ENCODE data around the gene TSPOAP1. TPM values are rescaled to one million over a fixed set of nuclear protein-coding genes. Genes with fewer than 3 reads are reported as not detected.
A peak's percentile ranks its signal among the peaks of the same experiment; 100 is the strongest.

The TSPOAP1 gene
- polyA plus RNA-seq, 1 of the 3 experiments (the other 2 are of a cell fraction), result 0.79 TPM

DNA sequence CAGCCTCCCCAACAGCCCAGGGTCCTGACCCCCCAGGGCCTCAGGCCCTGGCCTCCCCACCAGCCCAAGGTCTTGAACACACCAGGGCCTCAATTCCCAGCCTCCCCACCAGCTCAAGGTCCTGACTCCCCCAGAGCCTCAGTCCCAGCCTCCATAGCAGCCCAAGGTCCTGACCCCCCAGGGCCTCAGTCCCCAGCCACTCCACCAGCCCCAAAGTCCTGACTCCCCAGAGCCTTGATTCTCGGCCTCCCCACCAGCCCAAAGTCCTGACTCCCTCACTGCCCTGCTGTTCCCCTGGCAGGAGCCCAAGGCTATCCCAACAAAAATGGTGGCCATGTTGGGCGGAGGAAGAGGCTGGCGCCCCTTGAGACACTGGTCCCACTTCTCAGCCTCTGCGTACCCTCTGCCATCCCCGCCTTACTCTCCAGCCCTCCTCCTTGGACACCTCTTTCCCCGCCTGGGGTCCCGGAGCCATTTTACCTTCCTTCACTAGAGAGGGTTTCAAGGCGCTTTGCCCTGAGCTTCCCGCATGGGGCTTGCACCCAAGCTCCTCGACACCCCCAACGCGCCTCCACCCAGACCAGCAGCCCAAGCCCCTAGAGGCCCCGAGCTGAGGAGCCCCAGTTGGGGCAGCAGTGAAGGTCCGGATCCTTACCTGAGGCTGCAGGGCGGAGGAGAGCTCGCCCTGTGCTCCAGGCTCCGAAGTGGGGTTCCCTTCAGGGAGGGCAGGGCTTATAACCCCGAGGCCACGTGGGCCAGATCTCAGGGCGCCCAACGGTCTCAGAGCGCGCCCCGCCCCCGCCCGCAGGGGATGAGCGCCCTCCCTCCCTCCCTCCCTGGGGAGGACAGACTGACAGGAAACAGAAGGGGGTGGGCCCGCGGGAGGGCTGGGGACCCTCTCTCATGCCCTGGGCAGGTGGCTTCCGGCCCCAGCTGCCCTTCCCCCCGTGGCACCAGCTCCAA lies 3.5 kb upstream of the TSPOAP1 start:
- no peak overlapping the region for H3K27ac ChIP-seq (ENCODE audit: low read depth in 2 of 2, low read length in 1 of 2)
- H3K27me3 ChIP-seq (ENCODE audit: insufficient read depth), result no peaks in the 10 kb centered on the region
- H3F3A ChIP-seq (replicated peaks; ENCODE audit: insufficient read depth), result no peaks in the 10 kb centered on the region
- no peaks in the 10 kb centered on the region for H3K79me2 ChIP-seq (ENCODE audit: insufficient read depth)
- POLR2A ChIA-PET, result interaction anchor here (0.9 kb wide), 1 partner anchor 20 kb away, joined by 3 read pairs; the partner anchor contains the start of gene SUPT4H1
- H3K36me3 ChIP-seq (replicated peaks in 1 of 2; ENCODE audit: control insufficient read depth in 1 of 2, insufficient read depth in 2 of 2, low read length in 1 of 2), result no peaks in the 10 kb centered on the region
- H3K9me3 ChIP-seq, result no peaks in the 10 kb centered on the region
- H4K20me1 ChIP-seq (ENCODE audit: insufficient read depth), result no peaks in the 10 kb centered on the region
- H3K4me1 ChIP-seq (ENCODE audit: control insufficient read depth in 1 of 2, insufficient read depth in 2 of 2, low read depth in 1 of 2, low read length in 1 of 2), result peaks cover 0 to 37% of the 10 kb centered on the region in 2 experiments; a peak in 1 of 4 replicates
- DNase-seq, result peak; percentile 36
- TF ChIP-seq SMC3 (IDR thresholded peaks at IDR 0.05; ENCODE audit: low read depth, low read length) (no peak), CHD2 (IDR thresholded peaks at IDR 0.05; ENCODE audit: low read length, partially characterized antibody) (no peak), GABPA (IDR thresholded peaks at IDR 0.05; ENCODE audit: low read depth) (no peak), RCOR1 (IDR thresholded peaks at IDR 0.05; ENCODE audit: low read length) (no peak), RXRA (IDR thresholded peaks at IDR 0.05; ENCODE audit: borderline replicate concordance, low read depth) (no peak), FOXM1 (IDR thresholded peaks at IDR 0.05; ENCODE audit: low read depth) (no peak), POLR2AphosphoS5 (IDR thresholded peaks at IDR 0.05; ENCODE audit: low read depth, low read length) (no peak), ELF1 (IDR thresholded peaks at IDR 0.05) (no peak), MXI1 (IDR thresholded peaks at IDR 0.05; ENCODE audit: low read depth, low read length) (no peak), JUND (IDR thresholded peaks at IDR 0.05) (no peak), RAD21 (IDR thresholded peaks at IDR 0.05; ENCODE audit: low read length) (no peak), FOXJ3 (CRISPR knock-in tag; IDR thresholded peaks at IDR 0.05) (no peak), EP300 (IDR thresholded peaks at IDR 0.05; ENCODE audit: borderline replicate concordance in 1 of 2, low read depth in 1 of 2, low read length in 1 of 2) (no peak), IRF3 (IDR thresholded peaks at IDR 0.05; ENCODE audit: low read depth, low read length) (no peak), MAX (IDR thresholded peaks at IDR 0.05; ENCODE audit: low read depth) (no peak), MEF2A (IDR thresholded peaks at IDR 0.05; ENCODE audit: borderline replicate concordance, low read depth) (no peak), NFIC (IDR thresholded peaks at IDR 0.05; ENCODE audit: borderline replicate concordance) (no peak), TAF1 (IDR thresholded peaks at IDR 0.05; ENCODE audit: borderline replicate concordance, low read depth, low read length) (no peak)
- TF ChIP-seq, protein P1, sequence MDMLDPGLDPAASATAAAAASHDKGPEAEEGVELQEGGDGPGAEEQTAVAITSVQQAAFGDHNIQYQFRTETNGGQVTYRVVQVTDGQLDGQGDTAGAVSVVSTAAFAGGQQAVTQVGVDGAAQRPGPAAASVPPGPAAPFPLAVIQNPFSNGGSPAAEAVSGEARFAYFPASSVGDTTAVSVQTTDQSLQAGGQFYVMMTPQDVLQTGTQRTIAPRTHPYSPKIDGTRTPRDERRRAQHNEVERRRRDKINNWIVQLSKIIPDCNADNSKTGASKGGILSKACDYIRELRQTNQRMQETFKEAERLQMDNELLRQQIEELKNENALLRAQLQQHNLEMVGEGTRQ (IDR thresholded peaks at IDR 0.05; ENCODE audit: borderline replicate concordance, low read depth, low read length), result no peak
- no peak overlapping the region for H3K4me2 ChIP-seq
- no peak overlapping the region for H2AFZ ChIP-seq (ENCODE audit: low read depth)
- no peak overlapping the region for H3K4me3 ChIP-seq (ENCODE audit: low read depth in 2 of 2, low read length in 1 of 2)
- H3K9me2 ChIP-seq, result no peaks in the 10 kb centered on the region
- H3K9ac ChIP-seq, result no peak overlapping the region
- 82% methylated on average over 28 of the region's 31 CpGs for WGBS (ENCODE audit: low lambda C conversion rate)
- CTCF ChIA-PET, result interaction anchor here (1.1 to 4.2 kb wide), 3 partner anchors 10 to 14 kb away, joined by 3 to 14 read pairs (median 4); no protein-coding TSS in a partner anchor

Measured in SK-N-SH (cell line).